Measurements from ENCODE around the gene ARHGEF4. TPM values are rescaled to one million over a fixed set of nuclear protein-coding genes. Genes with fewer than 3 reads are reported as not detected.

Gene ARHGEF4
- total RNA-seq, 2 donors from 2014 or later: 2.8 to 6.5 TPM

- TF ChIP-seq, protein P1, sequence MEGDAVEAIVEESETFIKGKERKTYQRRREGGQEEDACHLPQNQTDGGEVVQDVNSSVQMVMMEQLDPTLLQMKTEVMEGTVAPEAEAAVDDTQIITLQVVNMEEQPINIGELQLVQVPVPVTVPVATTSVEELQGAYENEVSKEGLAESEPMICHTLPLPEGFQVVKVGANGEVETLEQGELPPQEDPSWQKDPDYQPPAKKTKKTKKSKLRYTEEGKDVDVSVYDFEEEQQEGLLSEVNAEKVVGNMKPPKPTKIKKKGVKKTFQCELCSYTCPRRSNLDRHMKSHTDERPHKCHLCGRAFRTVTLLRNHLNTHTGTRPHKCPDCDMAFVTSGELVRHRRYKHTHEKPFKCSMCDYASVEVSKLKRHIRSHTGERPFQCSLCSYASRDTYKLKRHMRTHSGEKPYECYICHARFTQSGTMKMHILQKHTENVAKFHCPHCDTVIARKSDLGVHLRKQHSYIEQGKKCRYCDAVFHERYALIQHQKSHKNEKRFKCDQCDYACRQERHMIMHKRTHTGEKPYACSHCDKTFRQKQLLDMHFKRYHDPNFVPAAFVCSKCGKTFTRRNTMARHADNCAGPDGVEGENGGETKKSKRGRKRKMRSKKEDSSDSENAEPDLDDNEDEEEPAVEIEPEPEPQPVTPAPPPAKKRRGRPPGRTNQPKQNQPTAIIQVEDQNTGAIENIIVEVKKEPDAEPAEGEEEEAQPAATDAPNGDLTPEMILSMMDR (IDR thresholded peaks at IDR 0.05): no peak
These were observed 37.4 kb upstream of the ARHGEF4 start for GRCh38 chr2:130799295-130799694.

DNA sequence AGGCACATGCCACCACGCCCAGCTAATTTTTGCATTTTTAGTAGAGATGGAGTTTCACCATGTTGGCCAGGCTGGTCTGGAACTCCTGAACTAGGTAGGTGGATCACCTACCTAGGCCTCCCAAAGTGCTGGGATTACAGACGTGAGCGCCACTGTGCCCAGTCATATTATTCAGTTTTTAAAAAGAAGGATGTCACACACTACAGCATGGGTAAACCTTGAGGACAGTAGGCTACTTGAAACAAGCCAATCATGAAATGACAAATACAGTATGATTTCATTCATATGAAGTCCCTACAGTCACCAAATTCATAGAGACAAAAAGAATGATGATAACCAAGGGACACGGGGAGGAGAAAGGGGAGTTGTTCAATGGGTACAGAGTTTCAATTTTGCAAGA, 31.1 kb upstream of the ARHGEF4 start:
- TF ChIP-seq, protein P1 (IDR thresholded peaks at IDR 0.05): no peak
- ATAC-seq (ENCODE audit: insufficient number of reproducible peaks, low FRiP score, low read depth) (no peak), DNase-seq (ENCODE audit: low spot score) (no peak)

More at GRCh38 chr2:130799295-130799694, 37.4 kb upstream of the ARHGEF4 start:
- ATAC-seq (ENCODE audit: insufficient number of reproducible peaks, low FRiP score, low read depth) (no peak), DNase-seq (ENCODE audit: low spot score) (no peak)
- Histone ChIP-seq H3K4me3 (no peak overlapping the region), H3K27me3 (replicated peaks; ENCODE audit: insufficient read depth) (no peaks in the 10 kb centered on the region), H3K9me3 (no peaks in the 10 kb centered on the region), H3K36me3 (no peaks in the 10 kb centered on the region), H3K4me1 (ENCODE audit: control insufficient read depth in 1 of 2, low read depth in 2 of 2) (peaks cover 8 to 16% of the 10 kb centered on the region in 2 donors), H3K27ac (no peak overlapping the region)

DNA sequence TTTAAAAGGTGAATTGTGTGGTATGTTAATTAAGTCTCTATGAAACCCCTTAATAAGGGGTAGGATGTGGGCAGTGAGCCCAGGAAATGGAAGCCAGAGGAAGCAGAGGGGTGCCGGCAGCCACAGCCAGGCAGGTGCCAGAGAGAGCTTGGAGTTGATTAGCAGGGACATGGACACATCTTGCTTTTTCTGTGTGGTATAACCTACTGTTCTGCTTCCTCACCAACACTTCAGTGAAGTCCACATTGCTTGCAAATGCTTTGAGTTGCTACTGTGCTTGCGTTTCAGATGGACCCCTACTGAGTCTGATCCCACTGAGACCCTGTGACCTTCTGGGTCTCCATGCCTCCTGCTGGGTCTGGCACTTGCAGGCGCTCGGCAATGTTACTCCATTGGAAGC, 30.3 kb upstream of the ARHGEF4 start:
- TF ChIP-seq, protein P1 (IDR thresholded peaks at IDR 0.05): no peak
- no peaks in the 10 kb centered on the region for H3K36me3 ChIP-seq
- ATAC-seq (ENCODE audit: insufficient number of reproducible peaks, low FRiP score, low read depth): no peak

More for the DNA sequence above, 31.1 kb upstream of the ARHGEF4 start:
- Histone ChIP-seq H3K4me1 (ENCODE audit: control insufficient read depth in 1 of 2, low read depth in 2 of 2) (no peaks in the 10 kb centered on the region), H3K36me3 (no peaks in the 10 kb centered on the region), H3K9me3 (no peaks in the 10 kb centered on the region), H3K4me3 (no peak overlapping the region), H3K27ac (no peak overlapping the region), H3K27me3 (replicated peaks; ENCODE audit: insufficient read depth) (no peaks in the 10 kb centered on the region)

DNA sequence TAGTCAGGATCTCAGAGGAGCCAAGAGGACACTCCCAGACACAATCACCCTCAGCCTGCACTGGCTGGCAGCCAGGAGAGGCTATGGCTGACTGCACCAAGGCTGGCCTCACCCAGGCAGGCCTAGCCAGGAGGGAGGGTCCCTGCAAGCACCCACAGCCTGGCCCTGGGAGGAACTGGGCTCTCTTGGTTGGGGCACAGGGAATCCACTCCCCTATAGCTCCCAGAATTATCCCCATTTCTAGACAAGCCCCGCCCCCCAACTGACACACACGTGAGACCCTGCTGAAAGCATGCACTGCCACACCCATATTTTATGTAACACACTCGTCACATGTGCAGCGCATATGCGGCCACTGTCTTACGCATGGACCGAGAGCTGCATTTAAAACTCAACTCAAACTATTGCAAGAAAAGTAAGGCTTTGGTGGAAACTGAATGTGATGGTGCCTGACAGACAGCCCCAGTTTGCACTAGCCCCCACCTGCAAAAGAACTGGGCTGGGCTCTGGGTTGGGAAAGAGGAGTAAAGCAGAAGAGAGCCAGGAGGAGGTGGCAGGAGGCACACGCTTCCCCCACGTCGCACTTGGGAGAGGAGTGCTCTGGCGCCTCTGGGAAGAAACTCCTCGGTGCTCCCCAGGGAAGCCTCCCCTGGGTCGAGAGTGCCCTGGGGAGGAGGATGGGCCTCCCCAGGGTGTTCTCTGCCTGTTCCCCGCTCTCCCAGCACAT, 28.9 kb upstream of the ARHGEF4 start:
- ATAC-seq (ENCODE audit: insufficient number of reproducible peaks, low FRiP score, low read depth): no peak
- Histone ChIP-seq H3K9me3 (no peaks in the 10 kb centered on the region), H3K4me3 (no peak overlapping the region), H3K27me3 (replicated peaks; ENCODE audit: insufficient read depth) (no peaks in the 10 kb centered on the region), H3K27ac (no peak overlapping the region), H3K4me1 (ENCODE audit: control insufficient read depth in 1 of 2, low read depth in 2 of 2) (no peaks in the 10 kb centered on the region), H3K36me3 (no peaks in the 10 kb centered on the region)
- TF ChIP-seq, protein P1 (IDR thresholded peaks at IDR 0.05): no peak
- DNase-seq (ENCODE audit: low spot score): no peak

More for the DNA sequence above, 30.3 kb upstream of the ARHGEF4 start:
- no peak for DNase-seq (ENCODE audit: low spot score)
- H3K9me3 ChIP-seq: no peaks in the 10 kb centered on the region
- H3K4me1 ChIP-seq (ENCODE audit: control insufficient read depth in 1 of 2, low read depth in 2 of 2): no peaks in the 10 kb centered on the region
- no peak overlapping the region for H3K4me3 ChIP-seq
- H3K27me3 ChIP-seq (replicated peaks; ENCODE audit: insufficient read depth): no peaks in the 10 kb centered on the region
- no peak overlapping the region for H3K27ac ChIP-seq

DNA sequence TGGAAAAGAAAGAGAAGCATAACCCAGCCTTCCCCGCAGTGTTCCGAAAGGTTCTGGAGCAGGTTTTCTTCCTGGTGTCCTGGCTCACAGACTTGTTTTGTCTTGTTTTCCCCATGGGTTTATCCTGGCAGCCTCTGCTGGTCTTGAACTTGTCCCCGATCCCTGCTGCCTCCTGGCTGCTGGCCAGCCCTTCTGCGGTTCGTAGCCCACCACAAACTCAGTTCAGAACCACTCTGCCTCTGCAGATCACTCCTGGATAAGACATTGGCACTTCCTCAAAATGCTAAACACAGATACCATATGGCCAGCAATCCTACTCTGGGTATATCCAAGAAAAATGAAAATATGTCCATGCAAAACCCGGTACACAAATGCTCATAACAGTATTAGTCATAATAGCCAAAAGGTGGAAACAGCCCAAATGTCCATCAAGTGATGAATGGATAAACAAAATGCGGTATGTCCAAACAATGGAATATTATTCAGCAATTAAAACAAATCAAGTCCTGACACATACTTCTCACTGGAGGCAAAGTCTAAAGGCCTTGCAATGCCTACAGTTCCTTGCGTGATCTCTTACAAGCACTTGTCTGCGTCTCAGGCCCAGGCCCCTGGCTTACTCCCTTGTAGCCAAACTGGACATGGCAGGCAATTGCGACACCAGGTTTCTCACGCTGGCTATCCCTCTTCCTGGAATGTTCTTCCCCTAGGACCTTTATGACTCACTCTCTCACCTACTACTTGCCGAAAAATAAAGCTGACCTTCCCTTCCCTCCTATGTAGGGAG, 28.0 kb upstream of the ARHGEF4 start:
- TF ChIP-seq, protein P1 (IDR thresholded peaks at IDR 0.05): no peak
- DNase-seq (ENCODE audit: low spot score) (no peak), ATAC-seq (ENCODE audit: insufficient number of reproducible peaks, low FRiP score, low read depth) (no peak)
- H3K27me3 ChIP-seq (replicated peaks; ENCODE audit: insufficient read depth): no peaks in the 10 kb centered on the region
- no peak overlapping the region for H3K4me3 ChIP-seq
- no peaks in the 10 kb centered on the region for H3K36me3 ChIP-seq
- H3K9me3 ChIP-seq: no peaks in the 10 kb centered on the region
- no peaks in the 10 kb centered on the region for H3K4me1 ChIP-seq (ENCODE audit: control insufficient read depth in 1 of 2, low read depth in 2 of 2)
- no peak overlapping the region for H3K27ac ChIP-seq

All from thoracic aorta (tissue), 2 donors.